T47D (cell line): ENCODE data around the gene AXIN2.

Experiments used
- DNase-seq, 2 experiments: peaks; one replicate each; pipeline versions ENCODE4 v3.0.0 to v3.0.0-alpha.2; 2011 to 2012; ENCODE audit warnings: low read depth in 1 of 2, low spot score in 1 of 2
- JUND ChIP-seq: IDR thresholded peaks from 2 replicates; pipeline ENCODE4 v1.6.1; 2012; ENCODE audit warnings: low read depth
- in situ Hi-C: cut with HindIII; loops from 2 replicates; pipeline ENCODE4 v1.10.0; 2016; ENCODE audit warnings: low sequenced_read_pairs, low pct_unique_long_range_greater_than_20kb

The AXIN2 gene

DNA sequence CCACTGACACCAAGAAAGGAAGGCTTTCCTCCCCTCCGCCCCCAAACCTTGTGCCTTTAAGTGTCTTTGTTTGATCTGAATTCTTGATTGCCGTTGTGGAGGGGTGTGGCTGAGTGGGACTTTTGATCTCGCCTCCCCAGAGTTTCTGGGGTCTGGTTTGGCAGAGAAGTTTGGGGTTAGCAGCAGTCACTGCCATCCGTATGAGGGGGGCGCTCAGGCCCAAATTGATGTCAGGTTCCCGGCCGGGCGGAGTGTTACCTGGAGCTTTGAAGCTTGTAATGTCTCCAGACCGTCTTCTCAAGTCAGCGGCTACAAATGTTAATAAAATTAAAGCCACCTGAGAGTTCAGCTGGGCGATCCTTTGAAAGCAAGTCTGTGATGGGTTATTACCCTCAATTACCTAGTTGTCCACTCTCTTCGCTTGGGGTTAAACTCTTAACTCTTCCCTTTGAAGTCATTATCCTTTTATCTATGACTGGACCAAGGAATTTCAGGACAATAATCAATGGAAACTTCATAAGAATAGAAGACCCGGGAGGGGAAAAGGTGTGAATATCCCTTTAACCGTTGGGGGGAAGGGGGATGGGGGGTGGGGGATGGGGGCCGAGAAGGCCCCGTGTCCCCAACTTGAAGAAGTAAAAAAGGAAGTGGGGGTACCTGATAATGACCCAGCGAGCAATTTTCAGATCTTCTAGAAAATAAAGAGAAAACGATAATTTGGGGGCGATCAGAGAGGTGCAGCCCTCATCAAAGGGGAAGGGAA, 31.8 kb upstream of the AXIN2 start:
- DNase-seq, result no peak
- in situ Hi-C loops, result no loop called here
- no peak for TF ChIP-seq JUND

DNA sequence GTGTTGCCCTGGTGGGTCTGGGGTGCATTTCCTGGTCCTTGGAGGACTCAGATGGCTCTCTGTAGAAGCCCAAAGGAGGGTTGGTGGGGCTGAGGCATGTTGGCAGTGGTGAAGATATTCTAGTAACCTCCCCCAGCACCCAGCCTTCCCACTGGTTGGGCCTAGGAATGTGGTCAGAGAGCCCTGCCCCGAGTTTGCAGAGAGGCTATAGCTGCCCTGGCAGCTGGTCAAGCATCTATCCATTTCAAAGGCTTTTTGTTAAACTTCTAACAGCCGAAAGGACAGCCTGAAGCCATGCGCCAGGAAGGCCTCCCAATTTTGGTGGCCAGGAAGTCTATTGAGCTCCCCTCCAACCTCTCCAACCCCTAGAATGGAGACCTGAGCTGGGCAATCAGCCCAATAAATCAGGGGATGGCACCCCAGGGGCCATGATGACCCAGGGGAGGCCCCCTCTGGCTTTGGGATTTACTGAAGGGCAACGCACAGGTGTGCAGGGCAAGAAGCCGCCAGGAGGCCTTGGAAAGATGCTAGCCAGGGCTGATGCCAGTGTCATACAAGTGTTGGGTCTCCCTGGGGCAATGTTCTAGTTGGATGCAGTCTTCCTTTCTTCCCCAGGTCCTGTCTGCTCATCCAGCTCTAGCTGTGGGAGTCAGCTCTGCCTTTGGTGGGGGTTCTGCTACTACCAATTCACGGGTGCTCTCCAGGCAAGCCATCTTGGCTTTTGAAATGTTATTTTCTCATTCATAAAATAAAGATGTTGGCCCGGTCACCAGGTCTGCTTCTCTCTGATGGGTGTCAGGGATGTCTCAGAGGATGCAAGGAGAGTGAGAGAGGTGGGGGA, 30.9 kb upstream of the AXIN2 start:
- in situ Hi-C loops, result no loop called here
- TF ChIP-seq JUND, result no peak
- no peak for DNase-seq

DNA sequence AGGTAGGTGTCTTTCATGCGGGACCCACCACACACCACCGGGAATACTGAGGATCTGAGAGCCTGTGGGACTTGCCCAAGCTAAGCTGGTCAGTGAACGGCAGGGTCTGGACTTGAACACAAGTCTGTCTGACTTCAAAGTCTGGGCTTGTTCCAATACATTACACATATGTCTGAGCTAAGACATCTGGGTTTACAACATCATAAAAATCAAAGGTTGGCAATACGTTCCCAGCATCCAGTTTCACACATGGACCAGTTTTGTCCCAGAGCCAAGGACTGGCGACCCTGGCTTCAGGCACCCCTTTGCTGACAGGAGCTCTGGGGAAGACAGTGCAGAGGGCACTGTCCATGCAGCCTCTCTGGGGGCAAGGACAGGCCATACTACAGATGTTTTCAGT, 27.9 kb upstream of the AXIN2 start:
- TF ChIP-seq JUND, result no peak
- DNase-seq, result no peak
- in situ Hi-C loops, result no loop called here

- in situ Hi-C loops, result no loop called here
- peak in 1 of 2 experiments; percentile 39 for DNase-seq
Observed at GRCh38 chr17:65588181-65588808, 26.8 kb upstream of the AXIN2 start.

DNA sequence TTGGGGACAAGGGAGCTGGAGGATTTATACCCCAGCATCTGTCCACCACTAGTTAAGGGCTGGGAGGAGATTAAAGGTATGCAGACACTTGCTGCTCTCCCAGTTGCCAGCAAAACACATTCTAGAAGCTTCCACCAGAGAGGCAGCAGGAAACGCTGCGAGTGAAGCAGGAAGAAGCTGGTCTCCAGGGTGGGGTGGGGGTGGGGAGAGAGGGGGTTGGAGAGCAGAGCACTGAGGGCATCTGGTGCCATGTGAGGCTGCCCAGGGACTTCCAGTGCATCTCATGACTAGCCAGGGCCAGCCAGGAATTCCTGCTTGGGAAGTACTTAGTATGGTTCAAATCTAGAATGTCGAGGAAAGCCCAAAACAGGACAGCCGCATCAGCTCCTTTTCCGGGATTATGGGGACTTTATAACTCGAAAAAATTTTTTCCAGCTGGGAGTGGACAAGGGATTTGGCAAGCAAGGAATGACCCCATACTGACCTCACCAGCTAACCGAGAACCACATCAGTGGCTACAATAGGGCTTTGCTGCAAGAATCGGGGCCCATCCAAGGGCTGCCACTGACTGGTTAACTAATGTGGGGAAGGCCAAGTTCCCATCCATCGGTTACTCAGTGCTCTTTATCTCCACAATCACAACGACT, 26.2 kb upstream of the AXIN2 start:
- no peak for TF ChIP-seq JUND
- in situ Hi-C loops, result no loop called here
- no peak for DNase-seq

More at GRCh38 chr17:65588181-65588808, 26.8 kb upstream of the AXIN2 start:
- TF ChIP-seq JUND, result no peak

DNA sequence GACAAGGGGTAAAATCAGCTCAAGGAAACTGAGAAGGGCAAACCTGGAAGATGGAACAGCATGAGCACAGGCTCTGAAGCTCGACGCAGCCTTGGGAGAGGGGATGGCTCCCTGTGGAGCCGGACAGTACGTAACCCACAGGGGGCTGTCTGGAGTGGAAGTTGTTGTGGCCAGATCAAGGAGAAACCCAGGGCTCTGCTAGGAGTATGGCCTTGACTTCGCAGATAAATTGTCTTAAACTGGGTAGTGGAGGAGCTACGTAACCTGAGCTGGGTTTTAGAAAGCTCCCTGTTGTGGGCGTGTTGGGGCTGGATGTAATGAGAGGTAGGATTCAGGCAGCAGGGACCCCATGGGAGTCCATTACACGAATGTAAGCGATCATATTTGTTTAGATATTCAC, 25.5 kb upstream of the AXIN2 start:
- no peak for TF ChIP-seq JUND

DNA sequence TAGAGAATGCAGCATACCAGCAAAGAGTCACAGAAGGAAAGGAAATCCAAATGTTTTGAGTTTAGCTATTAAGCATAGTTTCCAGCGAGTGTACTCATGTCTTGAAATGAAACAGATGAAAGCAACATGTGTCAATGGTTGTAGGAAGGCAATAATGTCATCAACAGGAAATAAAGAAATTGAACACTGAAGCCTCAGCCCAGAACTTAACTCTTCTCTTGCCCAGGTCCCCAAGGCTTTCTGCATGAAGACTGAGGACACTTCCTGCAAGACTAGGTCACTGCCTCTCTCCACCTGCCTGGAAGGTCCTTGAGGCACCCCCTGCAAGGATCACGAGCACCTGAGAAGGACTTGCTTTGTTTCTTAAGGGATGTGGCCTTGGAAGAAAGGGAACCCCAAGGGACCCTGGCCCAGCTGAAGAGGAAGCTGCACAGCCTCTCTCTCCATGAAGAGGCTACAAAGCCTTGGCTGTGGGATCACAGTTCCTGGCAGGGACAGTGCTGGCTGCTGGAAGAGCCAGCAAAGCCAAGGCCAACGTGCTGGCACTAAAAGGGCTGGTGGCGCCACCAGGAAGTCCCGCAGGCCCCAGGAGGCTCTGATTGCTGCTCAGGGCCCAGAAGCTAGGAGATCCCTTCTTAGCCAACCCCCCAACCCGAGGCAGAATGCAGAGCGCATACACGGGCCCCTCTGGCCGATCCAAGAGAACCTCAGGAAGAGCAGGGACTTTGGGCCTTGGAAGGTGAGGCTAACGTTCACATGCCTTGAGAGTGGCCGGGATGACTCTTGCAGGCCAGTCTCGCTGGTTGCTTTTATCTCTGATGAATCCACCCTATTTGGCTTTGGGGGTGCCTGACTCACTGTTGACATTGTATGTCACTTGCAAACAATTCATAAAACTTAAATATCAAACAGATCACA, 23.4 kb upstream of the AXIN2 start:
- in situ Hi-C loops, result no loop called here
- TF ChIP-seq JUND, result no peak
- DNase-seq, result no peak

More for the DNA sequence above, 25.5 kb upstream of the AXIN2 start:
- no peak for DNase-seq
- in situ Hi-C loops, result no loop called here

GRCh38 chr17:65583921-65584603, 22.6 kb upstream of the AXIN2 start:
- no peak for TF ChIP-seq JUND
- no peak for DNase-seq
- in situ Hi-C loops, result no loop called here

GRCh38 chr17:65576939-65577338, 15.5 kb upstream of the AXIN2 start:
- in situ Hi-C loops, result no loop called here
- TF ChIP-seq JUND, result no peak
- DNase-seq, result no peak

GRCh38 chr17:65573282-65573602, 11.8 kb upstream of the AXIN2 start:
- no peak for TF ChIP-seq JUND
- DNase-seq, result no peak
- in situ Hi-C loops, result no loop called here

DNA sequence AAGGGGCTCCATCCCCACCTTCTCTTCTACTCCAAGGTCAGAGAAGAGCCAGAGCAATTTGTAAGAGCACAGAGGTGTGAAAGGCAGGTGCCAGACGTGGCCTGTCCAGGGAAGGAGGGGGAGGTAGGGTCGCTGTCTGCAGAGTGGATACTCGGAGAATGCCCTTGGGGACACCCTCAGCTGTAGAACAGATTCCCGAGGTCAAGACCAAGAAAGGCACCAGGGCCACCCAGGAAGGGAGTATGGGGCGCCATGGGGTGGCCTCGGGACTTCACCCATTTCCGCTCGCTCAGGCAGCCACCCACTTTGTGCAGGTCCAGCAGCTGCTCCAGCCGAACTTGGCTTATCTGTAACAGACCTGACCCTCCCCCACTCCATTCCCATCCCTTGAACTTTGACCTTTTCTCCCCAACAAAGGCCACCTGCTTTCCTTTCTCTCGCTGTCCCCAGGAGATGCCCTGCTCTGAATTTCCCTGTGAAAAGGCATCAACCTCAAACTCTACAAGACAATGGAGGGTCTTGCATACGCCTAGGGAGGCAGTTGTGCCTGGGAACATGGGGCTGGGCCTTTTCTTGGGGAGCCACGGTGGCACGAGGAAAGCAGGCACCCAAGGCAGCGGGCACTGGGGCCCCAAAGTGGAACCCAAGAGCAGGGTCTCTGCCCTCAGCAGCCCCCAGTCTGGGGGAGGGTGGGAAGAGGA, 11.3 kb upstream of the AXIN2 start:
- no peak for TF ChIP-seq JUND
- DNase-seq, result no peak
- in situ Hi-C loops, result no loop called here
